ENCODE results near the gene ACP3.

ACP3 gene

GRCh38 chr3:132284781-132285619 is 32.2 kb upstream of the ACP3 start:
- H3K4me3 ChIP-seq, result peak overlapping the region in 1 of 10 experiments; percentile 27; a peak in 2 of 20 replicates
- H3K4me2 ChIP-seq, result peak overlapping the region in 7 of 11 experiments; percentile 62 to 91 (median 78); a peak in 13 of 22 replicates
- H3K9ac ChIP-seq, result peak overlapping the region in 6 of 11 experiments; percentile 66 to 80 (median 74); a peak in 11 of 22 replicates
- peaks cover 0 to 14% (median 0%) of the 10 kb centered on the region in 11 experiments; a peak in 2 of 22 replicates for H3K36me3 ChIP-seq
- H3K27me3 ChIP-seq, result no peaks in the 10 kb centered on the region
- H3K9me3 ChIP-seq (replicated peaks in 1 of 11), result peaks cover 0 to 63% (median 10%) of the 10 kb centered on the region in 11 experiments; a peak in 14 of 22 replicates
- peaks cover 0 to 91% (median 60%) of the 10 kb centered on the region in 10 experiments; a peak in 15 of 20 replicates for H3K4me1 ChIP-seq
- H3K27ac ChIP-seq, result peak overlapping the region in 10 of 11 experiments; percentile 16 to 95 (median 89); a peak in 18 of 22 replicates
- TF ChIP-seq Cebpa-rat (IDR thresholded peaks at IDR 0.05), result no peak
- H4K20me1 ChIP-seq, result no peaks in the 10 kb centered on the region

- H3K9me3 ChIP-seq (replicated peaks in 1 of 11), result peaks cover 0 to 68% (median 10%) of the 10 kb centered on the region in 11 experiments; a peak in 15 of 22 replicates
- H3K36me3 ChIP-seq, result peaks cover 0 to 14% (median 0%) of the 10 kb centered on the region in 11 experiments; a peak in 2 of 22 replicates
- peak overlapping the region in 6 of 11 experiments; percentile 71 to 91 (median 78); a peak in 10 of 22 replicates for H3K4me2 ChIP-seq
- H3K27ac ChIP-seq, result peak overlapping the region in 9 of 11 experiments; percentile 71 to 95 (median 91); a peak in 15 of 22 replicates
- H3K9ac ChIP-seq, result peak overlapping the region in 5 of 11 experiments; percentile 66 to 80 (median 73); a peak in 7 of 22 replicates
- H3K27me3 ChIP-seq, result no peaks in the 10 kb centered on the region
- H4K20me1 ChIP-seq, result no peaks in the 10 kb centered on the region
- peaks cover 0 to 97% (median 66%) of the 10 kb centered on the region in 10 experiments; a peak in 17 of 20 replicates for H3K4me1 ChIP-seq
- no peak for TF ChIP-seq Cebpa-rat (IDR thresholded peaks at IDR 0.05)
- no peak overlapping the region for H3K4me3 ChIP-seq
Observed at GRCh38 chr3:132285620-132285945, 31.6 kb upstream of the ACP3 start.

GRCh38 chr3:132286035-132286434 is 31.2 kb upstream of the ACP3 start:
- H3K27ac ChIP-seq, result peak overlapping the region in 8 of 11 experiments; percentile 71 to 95 (median 92); a peak in 15 of 22 replicates
- TF ChIP-seq Cebpa-rat (IDR thresholded peaks at IDR 0.05), result no peak
- H3K27me3 ChIP-seq, result no peaks in the 10 kb centered on the region
- H3K36me3 ChIP-seq, result peaks cover 0 to 14% (median 0%) of the 10 kb centered on the region in 11 experiments; a peak in 2 of 22 replicates
- H3K9me3 ChIP-seq (replicated peaks in 1 of 11), result peaks cover 0 to 65% (median 10%) of the 10 kb centered on the region in 11 experiments; a peak in 15 of 22 replicates
- peaks cover 0 to 100% (median 70%) of the 10 kb centered on the region in 10 experiments; a peak in 17 of 20 replicates for H3K4me1 ChIP-seq
- H3K4me3 ChIP-seq, result no peak overlapping the region
- H3K9ac ChIP-seq, result no peak overlapping the region
- no peaks in the 10 kb centered on the region for H4K20me1 ChIP-seq
- H3K4me2 ChIP-seq, result peak overlapping the region in 4 of 11 experiments; percentile 78 to 91 (median 82); a peak in 7 of 22 replicates

GRCh38 chr3:132288357-132288756 is 28.9 kb upstream of the ACP3 start:
- Histone ChIP-seq H3K9me3 (replicated peaks in 1 of 11) (peaks cover 0 to 80% (median 13%) of the 10 kb centered on the region in 11 experiments; a peak in 15 of 22 replicates), H3K27ac (peak overlapping the region in 9 of 11 experiments; percentile 21 to 95 (median 91); a peak in 12 of 22 replicates), H3K27me3 (no peaks in the 10 kb centered on the region), H4K20me1 (no peaks in the 10 kb centered on the region), H3K4me2 (peak overlapping the region in 4 of 11 experiments; percentile 17 to 91 (median 82); a peak in 8 of 22 replicates), H3K36me3 (peaks cover 0 to 14% (median 0%) of the 10 kb centered on the region in 11 experiments; a peak in 3 of 22 replicates), H3K4me3 (no peak overlapping the region), H3K9ac (no peak overlapping the region), H3K4me1 (peaks cover 0 to 100% (median 82%) of the 10 kb centered on the region in 10 experiments; a peak in 17 of 20 replicates)
- TF ChIP-seq Cebpa-rat (IDR thresholded peaks at IDR 0.05), result no peak

- no peak for TF ChIP-seq Cebpa-rat (IDR thresholded peaks at IDR 0.05)
- peaks cover 0 to 14% (median 0%) of the 10 kb centered on the region in 11 experiments; a peak in 3 of 22 replicates for H3K36me3 ChIP-seq
- no peaks in the 10 kb centered on the region for H3K27me3 ChIP-seq
- H3K27ac ChIP-seq, result peak overlapping the region; percentile 69 to 95 (median 82); a peak in 19 of 22 replicates
- no peaks in the 10 kb centered on the region for H4K20me1 ChIP-seq
- H3K9me3 ChIP-seq (replicated peaks in 1 of 11), result peaks cover 0 to 90% (median 15%) of the 10 kb centered on the region in 11 experiments; a peak in 15 of 22 replicates
- peaks cover 0 to 99% (median 80%) of the 10 kb centered on the region in 10 experiments; a peak in 17 of 20 replicates for H3K4me1 ChIP-seq
- peak overlapping the region in 8 of 11 experiments; percentile 45 to 91 (median 67); a peak in 14 of 22 replicates for H3K4me2 ChIP-seq
- H3K9ac ChIP-seq, result peak overlapping the region in 2 of 11 experiments; percentile 61 to 66; a peak in 4 of 22 replicates
- peak overlapping the region in 1 of 10 experiments; percentile 3; a peak in 1 of 20 replicates for H3K4me3 ChIP-seq
Observed at GRCh38 chr3:132289316-132289715, 27.9 kb upstream of the ACP3 start.

- peak; percentile 91 to 98 (median 95) for TF ChIP-seq Cebpa-rat (IDR thresholded peaks at IDR 0.05)
- Histone ChIP-seq H3K4me3 (peak overlapping the region in 1 of 10 experiments; percentile 23; a peak in 1 of 20 replicates), H3K4me1 (peaks cover 0 to 88% (median 67%) of the 10 kb centered on the region in 10 experiments; a peak in 17 of 20 replicates), H3K36me3 (peaks cover 0 to 14% (median 0%) of the 10 kb centered on the region in 11 experiments; a peak in 4 of 22 replicates), H3K9me3 (replicated peaks in 1 of 11) (peaks cover 4 to 92% (median 26%) of the 10 kb centered on the region in 11 experiments; a peak in 21 of 22 replicates), H3K9ac (peak overlapping the region in 9 of 11 experiments; percentile 51 to 67 (median 58); a peak in 14 of 22 replicates), H3K4me2 (peak overlapping the region; percentile 8 to 91 (median 59); a peak in 19 of 22 replicates), H3K27ac (peak overlapping the region; percentile 69 to 95 (median 82)), H4K20me1 (no peaks in the 10 kb centered on the region), H3K27me3 (no peaks in the 10 kb centered on the region)
Observed at GRCh38 chr3:132290833-132291232, 26.4 kb upstream of the ACP3 start.

GRCh38 chr3:132292042-132292441 is 25.2 kb upstream of the ACP3 start:
- Histone ChIP-seq H3K36me3 (peaks cover 0 to 14% (median 0%) of the 10 kb centered on the region in 11 experiments; a peak in 4 of 22 replicates), H3K27me3 (no peaks in the 10 kb centered on the region), H3K4me2 (peak overlapping the region in 9 of 11 experiments; percentile 37 to 91 (median 63); a peak in 16 of 22 replicates)

GRCh38 chr3:132293251-132293650 is 24.0 kb upstream of the ACP3 start:
- Histone ChIP-seq H3K36me3 (peaks cover 0 to 9% (median 0%) of the 10 kb centered on the region in 11 experiments; a peak in 4 of 22 replicates), H3K9me3 (replicated peaks in 1 of 11) (peaks cover 19 to 92% (median 39%) of the 10 kb centered on the region in 11 experiments), H3K4me2 (peak overlapping the region; percentile 11 to 91 (median 60); a peak in 20 of 22 replicates), H3K27ac (peak overlapping the region; percentile 69 to 95 (median 82)), H3K4me3 (peak overlapping the region in 2 of 10 experiments; percentile 20 to 26; a peak in 2 of 20 replicates), H3K27me3 (no peaks in the 10 kb centered on the region), H3K9ac (peak overlapping the region in 7 of 11 experiments; percentile 17 to 56 (median 46); a peak in 11 of 22 replicates), H4K20me1 (no peaks in the 10 kb centered on the region), H3K4me1 (peaks cover 0 to 64% (median 53%) of the 10 kb centered on the region in 10 experiments; a peak in 17 of 20 replicates)
- peak in 1 of 11 experiments; percentile 10; a peak in 1 of 22 replicates for TF ChIP-seq Cebpa-rat (IDR thresholded peaks at IDR 0.05)

More at GRCh38 chr3:132292042-132292441, 25.2 kb upstream of the ACP3 start:
- Histone ChIP-seq H3K4me1 (peaks cover 0 to 76% (median 63%) of the 10 kb centered on the region in 10 experiments; a peak in 17 of 20 replicates), H3K27ac (peak overlapping the region; percentile 69 to 95 (median 82); a peak in 21 of 22 replicates), H3K4me3 (peak overlapping the region in 2 of 10 experiments; percentile 12 to 28; a peak in 2 of 20 replicates), H3K9me3 (replicated peaks in 1 of 11) (peaks cover 16 to 94% (median 38%) of the 10 kb centered on the region in 11 experiments), H3K9ac (peak overlapping the region in 7 of 11 experiments; percentile 17 to 56 (median 32); a peak in 7 of 22 replicates), H4K20me1 (no peaks in the 10 kb centered on the region)
- TF ChIP-seq Cebpa-rat (IDR thresholded peaks at IDR 0.05), result no peak
